Stimulated activated effector memory CD8-positive, alpha-beta T cell treated with anti-CD3 and anti-CD28 coated beads, Interleukin-12 subunit alpha, Interleukin-12 subunit beta, amount 100 ng/mL, for 72 hours (primary cell): ENCODE measurements around the gene SLC37A1.

Source experiments
- ATAC-seq: fragments of 150-1000 bp; cut with Tn5 transposase; 2 replicates; pipeline ENCODE4 v1.10.0; 2021
- DNase-seq, 2 donors: peaks; one replicate each; pipeline ENCODE4 v3.0.0; 2021 to 2022; ENCODE audit warnings: low spot score in 2 of 2
- H3K27ac Mint-ChIP-seq: one replicate; pipeline ENCODE4 v1.8.0; 2022; ENCODE audit warnings: mild to moderate bottlenecking, mixed read lengths
- H3K36me3 Mint-ChIP-seq: one replicate; pipeline ENCODE4 v1.8.0; 2022; ENCODE audit warnings: mild to moderate bottlenecking, mixed read lengths
- H3K4me1 Mint-ChIP-seq: one replicate; pipeline ENCODE4 v1.8.0; 2022; ENCODE audit warnings: mixed read lengths
- H3K4me3 Mint-ChIP-seq: one replicate; pipeline ENCODE4 v1.8.0; 2022; ENCODE audit warnings: mild to moderate bottlenecking, mixed read lengths
- H3K9me3 Mint-ChIP-seq: one replicate; pipeline ENCODE4 v1.8.0; 2022; ENCODE audit warnings: mixed read lengths

SLC37A1 gene

GRCh38 chr21:42474043-42474831 is 39.4 kb upstream of the SLC37A1 start:
- no peak for DNase-seq
- peak overlapping the region; percentile 64 for H3K27ac Mint-ChIP-seq
- H3K4me1 Mint-ChIP-seq = peaks cover 8% of the 10 kb centered on the region
- peak; percentile 60 for ATAC-seq
- no peaks in the 10 kb centered on the region for H3K36me3 Mint-ChIP-seq
- H3K4me3 Mint-ChIP-seq = no peak overlapping the region
- H3K9me3 Mint-ChIP-seq = no peaks in the 10 kb centered on the region

- H3K27ac Mint-ChIP-seq = no peak overlapping the region
- H3K9me3 Mint-ChIP-seq = no peaks in the 10 kb centered on the region
- DNase-seq (no peak), ATAC-seq (no peak)
- H3K36me3 Mint-ChIP-seq = no peaks in the 10 kb centered on the region
- peaks cover 8% of the 10 kb centered on the region for H3K4me1 Mint-ChIP-seq
- no peak overlapping the region for H3K4me3 Mint-ChIP-seq
Observed at GRCh38 chr21:42475036-42475435, 38.6 kb upstream of the SLC37A1 start.

- no peak overlapping the region for H3K4me3 Mint-ChIP-seq
- ATAC-seq (peak; percentile 9), DNase-seq (no peak)
- H3K4me1 Mint-ChIP-seq = peaks cover 8% of the 10 kb centered on the region
- H3K27ac Mint-ChIP-seq = no peak overlapping the region
- H3K36me3 Mint-ChIP-seq = no peaks in the 10 kb centered on the region
- no peaks in the 10 kb centered on the region for H3K9me3 Mint-ChIP-seq
Observed at GRCh38 chr21:42475526-42476387, 37.9 kb upstream of the SLC37A1 start.

GRCh38 chr21:42476388-42477331 is 37.0 kb upstream of the SLC37A1 start:
- Mint-ChIP-seq H3K4me3 (no peak overlapping the region), H3K9me3 (no peaks in the 10 kb centered on the region), H3K4me1 (peaks cover 8% of the 10 kb centered on the region), H3K36me3 (no peaks in the 10 kb centered on the region), H3K27ac (no peak overlapping the region)
- no peak for DNase-seq
- ATAC-seq = no peak

GRCh38 chr21:42478504-42478903 is 35.1 kb upstream of the SLC37A1 start:
- H3K27ac Mint-ChIP-seq = no peak overlapping the region
- ATAC-seq = no peak
- H3K4me3 Mint-ChIP-seq = no peak overlapping the region
- DNase-seq = no peak
- no peaks in the 10 kb centered on the region for H3K36me3 Mint-ChIP-seq
- peaks cover 8% of the 10 kb centered on the region for H3K4me1 Mint-ChIP-seq
- H3K9me3 Mint-ChIP-seq = no peaks in the 10 kb centered on the region

- no peak overlapping the region for H3K27ac Mint-ChIP-seq
- DNase-seq (no peak), ATAC-seq (no peak)
- H3K36me3 Mint-ChIP-seq = no peaks in the 10 kb centered on the region
- no peak overlapping the region for H3K4me3 Mint-ChIP-seq
- peaks cover under 1% of the 10 kb centered on the region for H3K4me1 Mint-ChIP-seq
- no peaks in the 10 kb centered on the region for H3K9me3 Mint-ChIP-seq
Observed at GRCh38 chr21:42479582-42479981, 34.1 kb upstream of the SLC37A1 start.

- no peak overlapping the region for H3K27ac Mint-ChIP-seq
- no peak for DNase-seq
- no peaks in the 10 kb centered on the region for H3K9me3 Mint-ChIP-seq
Observed at GRCh38 chr21:42480736-42481135, 32.9 kb upstream of the SLC37A1 start.

GRCh38 chr21:42481169-42481568 is 32.5 kb upstream of the SLC37A1 start:
- no peaks in the 10 kb centered on the region for H3K4me1 Mint-ChIP-seq
- no peak for ATAC-seq

More at GRCh38 chr21:42480736-42481135, 32.9 kb upstream of the SLC37A1 start:
- Mint-ChIP-seq H3K36me3 (no peaks in the 10 kb centered on the region), H3K4me3 (no peak overlapping the region), H3K4me1 (no peaks in the 10 kb centered on the region)
- ATAC-seq = no peak

GRCh38 chr21:42484966-42485365 is 28.7 kb upstream of the SLC37A1 start:
- Mint-ChIP-seq H3K9me3 (no peaks in the 10 kb centered on the region), H3K36me3 (no peaks in the 10 kb centered on the region), H3K4me3 (no peak overlapping the region), H3K4me1 (no peaks in the 10 kb centered on the region), H3K27ac (no peak overlapping the region)
- ATAC-seq = no peak
- no peak for DNase-seq

More at GRCh38 chr21:42481169-42481568, 32.5 kb upstream of the SLC37A1 start:
- DNase-seq = no peak
- no peak overlapping the region for H3K27ac Mint-ChIP-seq
- no peak overlapping the region for H3K4me3 Mint-ChIP-seq
- no peaks in the 10 kb centered on the region for H3K36me3 Mint-ChIP-seq
- H3K9me3 Mint-ChIP-seq = no peaks in the 10 kb centered on the region

GRCh38 chr21:42486072-42486471 is 27.6 kb upstream of the SLC37A1 start:
- H3K36me3 Mint-ChIP-seq = no peaks in the 10 kb centered on the region
- H3K4me3 Mint-ChIP-seq = no peak overlapping the region
- ATAC-seq = no peak
- no peak overlapping the region for H3K27ac Mint-ChIP-seq
- no peaks in the 10 kb centered on the region for H3K4me1 Mint-ChIP-seq
- DNase-seq = no peak
- H3K9me3 Mint-ChIP-seq = no peaks in the 10 kb centered on the region

- no peak overlapping the region for H3K27ac Mint-ChIP-seq
- H3K4me1 Mint-ChIP-seq = no peaks in the 10 kb centered on the region
- ATAC-seq = peak; percentile 50
- no peaks in the 10 kb centered on the region for H3K36me3 Mint-ChIP-seq
- no peak overlapping the region for H3K4me3 Mint-ChIP-seq
- no peak for DNase-seq
- H3K9me3 Mint-ChIP-seq = no peaks in the 10 kb centered on the region
Observed at GRCh38 chr21:42486531-42486930, 27.1 kb upstream of the SLC37A1 start.

- H3K4me3 Mint-ChIP-seq = no peak overlapping the region
- H3K9me3 Mint-ChIP-seq = no peaks in the 10 kb centered on the region
- DNase-seq (no peak), ATAC-seq (no peak)
- no peaks in the 10 kb centered on the region for H3K4me1 Mint-ChIP-seq
- no peak overlapping the region for H3K27ac Mint-ChIP-seq
- no peaks in the 10 kb centered on the region for H3K36me3 Mint-ChIP-seq
Observed at GRCh38 chr21:42489006-42489563, 24.6 kb upstream of the SLC37A1 start.

GRCh38 chr21:42489991-42490390 is 23.7 kb upstream of the SLC37A1 start:
- H3K4me3 Mint-ChIP-seq = no peak overlapping the region
- H3K36me3 Mint-ChIP-seq = no peaks in the 10 kb centered on the region
- ATAC-seq (no peak), DNase-seq (no peak)
- no peaks in the 10 kb centered on the region for H3K9me3 Mint-ChIP-seq
- H3K4me1 Mint-ChIP-seq = no peaks in the 10 kb centered on the region
- H3K27ac Mint-ChIP-seq = no peak overlapping the region

- no peak overlapping the region for H3K27ac Mint-ChIP-seq
- H3K4me1 Mint-ChIP-seq = peaks cover 2% of the 10 kb centered on the region
- no peak for ATAC-seq
- no peak overlapping the region for H3K4me3 Mint-ChIP-seq
- no peaks in the 10 kb centered on the region for H3K9me3 Mint-ChIP-seq
- H3K36me3 Mint-ChIP-seq = no peaks in the 10 kb centered on the region
- no peak for DNase-seq
Observed at GRCh38 chr21:42490720-42491119, 22.9 kb upstream of the SLC37A1 start.

- ATAC-seq = no peak
- Mint-ChIP-seq H3K4me3 (no peak overlapping the region), H3K36me3 (no peaks in the 10 kb centered on the region), H3K9me3 (no peaks in the 10 kb centered on the region), H3K27ac (no peak overlapping the region), H3K4me1 (peaks cover 8% of the 10 kb centered on the region)
- no peak for DNase-seq
Observed at GRCh38 chr21:42491328-42491727, 22.3 kb upstream of the SLC37A1 start.
